K562 (cell line): ENCODE measurements around the gene SEC14L5.

Experiments
- CBX5 ChIP-seq: IDR thresholded peaks from 2 replicates; pipeline ENCODE4 v1.6.1; 2014; ENCODE audit warnings: low read depth, borderline replicate concordance
- CREM ChIP-seq: IDR thresholded peaks from 2 replicates; pipeline ENCODE4 v1.6.1; 2014; ENCODE audit warnings: antibody characterized with exemption, low read depth
- ETV6 ChIP-seq, 3 experiments: fragments of 150-350 bp in 1 of 3; sonication (generic) in 1 of 3; formaldehyde crosslinking in 1 of 3; IDR thresholded peaks; 2 replicates each; pipeline versions ENCODE4 v1.6.1 to v1.8.0; 2014 to 2022; ENCODE audit warnings: borderline replicate concordance in 2 of 3, low read depth in 2 of 3, antibody characterized with exemption in 1 of 3, low read length in 1 of 3, mild to moderate bottlenecking in 1 of 3, missing genetic modification reagents in 1 of 3
- IRF2 ChIP-seq: sonication (generic); formaldehyde crosslinking; IDR thresholded peaks from 2 replicates; pipeline ENCODE4 v1.8.1; 2022; ENCODE audit warnings: mild to moderate bottlenecking, missing genetic modification reagents
- RBFOX2 ChIP-seq: fragments of 200-400 bp; formaldehyde crosslinking; IDR thresholded peaks from 2 replicates; pipeline ENCODE4 v1.6.1; 2017; ENCODE audit warnings: low read depth, mild to moderate bottlenecking, low read length, moderate library complexity
- TEAD1 ChIP-seq, 2 experiments: fragments of 450-650 bp in 1 of 2; sonication (generic) in 1 of 2; formaldehyde crosslinking; IDR thresholded peaks; 2 replicates each; pipeline versions ENCODE4 v1.4.0 to v1.8.0; 2020 to 2022; ENCODE audit warnings: mild to moderate bottlenecking in 2 of 2, missing genetic modification reagents in 1 of 2
- THRAP3 ChIP-seq: fragments of 450-650 bp; IDR thresholded peaks from 2 replicates; pipeline ENCODE4 v1.6.1; 2016; ENCODE audit warnings: mild to moderate bottlenecking, inconsistent platforms, borderline replicate concordance
- ZKSCAN1 ChIP-seq: fragments of 150-350 bp; IDR thresholded peaks from 2 replicates; pipeline ENCODE4 v1.6.1; 2016; ENCODE audit warnings: low read depth, low read length
- ZNF282 ChIP-seq: sonication (generic); formaldehyde crosslinking; IDR thresholded peaks from 2 replicates; pipeline ENCODE4 v1.8.1; 2023; ENCODE audit warnings: missing genetic modification reagents
- TF ChIP-seq, protein P1 (sequence below), 3 experiments: IDR thresholded peaks in 2 of 3; conservative IDR thresholded peaks in 1 of 3; 2 replicates each; pipeline ENCODE4 v1.5.1; 2011 to 2012; ENCODE audit warnings: low read length in 3 of 3, mild to moderate bottlenecking in 3 of 3, control low read depth in 2 of 3, improper control_type of control experiment in 1 of 3, inconsistent platforms in 1 of 3, low read depth in 1 of 3, mixed read lengths in 1 of 3, moderate library complexity in 1 of 3; ENCODE audit not compliant: insufficient read depth in 2 of 3

DNA sequence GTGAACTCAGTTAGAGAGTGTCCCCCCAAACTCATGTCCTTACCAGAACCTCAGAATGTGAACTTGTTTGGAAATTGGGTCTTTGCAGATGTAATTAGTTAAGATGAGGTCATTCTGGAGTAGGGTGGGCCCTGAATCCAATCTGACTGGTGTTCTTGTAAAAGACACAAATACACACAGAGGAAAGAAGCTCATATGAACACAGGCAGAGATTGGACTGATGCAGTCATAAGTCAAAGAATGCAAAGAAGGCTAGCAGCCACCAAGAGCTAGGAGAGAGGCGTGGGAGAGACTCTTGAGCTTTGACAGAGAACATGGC, 77.7 kb downstream of the SEC14L5 start:
- TF ChIP-seq THRAP3: no peak
- TF ChIP-seq ZNF282 (CRISPR knock-in tag): no peak
- no peak for TF ChIP-seq ETV6 (IDR thresholded peaks at IDR 0.05; ENCODE audit: borderline replicate concordance in 1 of 2, low read depth in 2 of 2, low read length in 1 of 2)
- TF ChIP-seq ETV6 (CRISPR knock-in tag; IDR thresholded peaks at IDR 0.05; ENCODE audit: borderline replicate concordance): no peak
- no peak for TF ChIP-seq ZKSCAN1
- TF ChIP-seq IRF2: no peak
- no peak for TF ChIP-seq TEAD1 (CRISPR knock-in tag; IDR thresholded peaks at IDR 0.05)
- no peak for TF ChIP-seq CBX5
- no peak for TF ChIP-seq CREM
- TF ChIP-seq, protein P1, sequence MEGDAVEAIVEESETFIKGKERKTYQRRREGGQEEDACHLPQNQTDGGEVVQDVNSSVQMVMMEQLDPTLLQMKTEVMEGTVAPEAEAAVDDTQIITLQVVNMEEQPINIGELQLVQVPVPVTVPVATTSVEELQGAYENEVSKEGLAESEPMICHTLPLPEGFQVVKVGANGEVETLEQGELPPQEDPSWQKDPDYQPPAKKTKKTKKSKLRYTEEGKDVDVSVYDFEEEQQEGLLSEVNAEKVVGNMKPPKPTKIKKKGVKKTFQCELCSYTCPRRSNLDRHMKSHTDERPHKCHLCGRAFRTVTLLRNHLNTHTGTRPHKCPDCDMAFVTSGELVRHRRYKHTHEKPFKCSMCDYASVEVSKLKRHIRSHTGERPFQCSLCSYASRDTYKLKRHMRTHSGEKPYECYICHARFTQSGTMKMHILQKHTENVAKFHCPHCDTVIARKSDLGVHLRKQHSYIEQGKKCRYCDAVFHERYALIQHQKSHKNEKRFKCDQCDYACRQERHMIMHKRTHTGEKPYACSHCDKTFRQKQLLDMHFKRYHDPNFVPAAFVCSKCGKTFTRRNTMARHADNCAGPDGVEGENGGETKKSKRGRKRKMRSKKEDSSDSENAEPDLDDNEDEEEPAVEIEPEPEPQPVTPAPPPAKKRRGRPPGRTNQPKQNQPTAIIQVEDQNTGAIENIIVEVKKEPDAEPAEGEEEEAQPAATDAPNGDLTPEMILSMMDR (IDR thresholded peaks at IDR 0.05 in 2 of 3, conservative IDR thresholded peaks at IDR 0.05 in 1 of 3; ENCODE audit: insufficient read depth in 2 of 3, low read depth in 1 of 3, low read length in 3 of 3): no peak
- no peak for TF ChIP-seq RBFOX2
